Measurements from ENCODE around the gene FRYL.
A peak's percentile ranks its signal among the peaks of the same experiment; 100 is the strongest.
"Not testable (repeated sequence)": the region's sequence is repeated elsewhere in the genome, so short reads cannot be mapped to it uniquely, and the experiment has no call there.

Gene FRYL

GRCh38 chr4:48785302-48785701, 5.2 kb upstream of the FRYL start:
- no peak for DNase-seq (ENCODE audit: low read depth in 3 of 3)

GRCh38 chr4:48781968-48782367, 1.9 kb upstream of the FRYL start:
- no peak for DNase-seq (ENCODE audit: low read depth in 3 of 3)

DNA sequence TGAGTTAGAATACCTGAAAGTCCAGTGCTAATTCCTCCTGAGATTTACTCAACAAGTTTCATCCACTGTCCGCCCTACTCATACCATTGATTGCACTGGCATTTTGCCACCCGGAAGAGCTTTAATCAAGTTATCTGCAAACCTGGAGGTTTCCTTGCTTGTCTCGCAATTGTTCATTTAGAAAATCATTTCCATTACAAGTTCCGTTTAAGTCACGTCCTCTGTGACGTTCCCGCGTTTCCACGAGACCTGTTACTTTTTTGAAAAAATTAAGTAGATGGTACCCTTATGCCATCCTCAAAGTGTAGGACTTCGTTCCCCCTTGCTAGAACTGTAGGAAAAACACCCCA, 761 bp upstream of the FRYL start:
- peak; percentile 12 to 32 (median 16) for DNase-seq (ENCODE audit: low read depth in 3 of 3)

- peak; percentile 43 to 53 (median 44) for DNase-seq (ENCODE audit: low read depth in 3 of 3)
Observed at GRCh38 chr4:48779095-48779997, 733 bp downstream of the FRYL start.

GRCh38 chr4:48778431-48779094, 1.5 kb downstream of the FRYL start:
- no peak for DNase-seq (ENCODE audit: low read depth in 3 of 3)

GRCh38 chr4:48777739-48778138, 2.3 kb downstream of the FRYL start:
- DNase-seq (ENCODE audit: low read depth in 3 of 3): no peak

DNA sequence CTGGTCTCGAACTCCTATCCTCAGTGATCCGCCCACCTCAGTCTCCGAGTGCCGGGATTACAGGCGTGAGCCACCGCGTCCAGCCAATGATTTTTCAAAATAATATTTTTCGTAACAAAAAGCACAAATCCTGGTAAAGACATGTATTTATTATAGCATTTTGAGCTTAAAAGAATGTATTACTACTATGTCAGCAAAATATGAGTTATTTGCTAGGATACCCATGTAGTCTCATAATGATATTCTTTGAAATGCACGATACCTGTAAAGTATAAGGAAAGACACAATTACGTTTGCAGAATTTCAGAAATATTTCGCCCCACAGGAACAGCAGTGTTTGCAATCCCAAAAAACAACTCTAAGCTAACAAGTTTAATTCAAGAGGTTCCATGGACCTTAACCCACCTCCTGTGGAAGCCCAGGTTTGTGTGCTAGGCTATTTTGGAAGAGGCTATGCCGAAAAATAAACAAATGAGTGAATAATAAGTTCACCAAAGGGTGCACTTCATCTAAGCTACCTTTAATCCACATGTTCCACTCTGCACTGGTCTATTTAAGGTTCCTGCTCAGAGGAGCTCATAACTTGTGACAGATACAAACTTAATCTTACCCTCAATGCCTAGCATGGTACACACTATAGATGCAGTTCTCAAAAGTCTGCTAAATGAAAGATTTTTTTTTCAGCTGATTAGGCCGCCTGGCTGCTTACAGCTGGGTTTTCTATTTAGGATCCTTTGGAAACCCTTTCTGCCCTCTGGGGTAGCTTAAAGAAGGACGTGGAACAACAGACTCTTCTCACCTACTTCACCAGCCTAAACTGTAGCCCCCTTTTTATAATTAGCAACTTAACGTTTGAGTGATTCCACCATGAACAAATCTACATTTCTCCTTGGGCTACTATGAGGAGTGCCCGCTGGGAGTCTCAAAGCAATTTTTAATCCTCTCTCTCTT, 5.0 kb downstream of the FRYL start:
- no peak for DNase-seq (ENCODE audit: low read depth in 3 of 3)

DNA sequence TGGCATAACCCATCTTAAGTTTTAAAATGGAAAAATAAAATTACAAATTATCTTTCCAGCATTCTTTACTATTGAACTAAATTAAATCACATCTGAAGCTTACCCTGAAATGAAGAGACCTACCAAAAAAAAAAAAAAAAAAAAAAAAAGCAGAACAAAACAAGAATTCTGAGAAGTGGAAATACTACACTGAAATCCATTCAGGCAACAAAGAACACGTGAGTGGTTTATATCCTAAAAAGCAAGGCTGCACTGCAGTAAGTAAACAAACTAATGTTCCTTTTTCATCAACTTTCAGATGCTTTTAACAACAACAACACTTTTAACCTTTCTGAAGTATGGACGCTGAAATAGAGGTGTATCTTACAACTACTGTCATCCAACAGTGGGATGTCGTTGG, 7.5 kb downstream of the FRYL start:
- DNase-seq (ENCODE audit: low read depth in 3 of 3): no peak

GRCh38 chr4:48767055-48767929, 12.8 kb downstream of the FRYL start:
- no peak for DNase-seq (ENCODE audit: low read depth in 3 of 3)

DNA sequence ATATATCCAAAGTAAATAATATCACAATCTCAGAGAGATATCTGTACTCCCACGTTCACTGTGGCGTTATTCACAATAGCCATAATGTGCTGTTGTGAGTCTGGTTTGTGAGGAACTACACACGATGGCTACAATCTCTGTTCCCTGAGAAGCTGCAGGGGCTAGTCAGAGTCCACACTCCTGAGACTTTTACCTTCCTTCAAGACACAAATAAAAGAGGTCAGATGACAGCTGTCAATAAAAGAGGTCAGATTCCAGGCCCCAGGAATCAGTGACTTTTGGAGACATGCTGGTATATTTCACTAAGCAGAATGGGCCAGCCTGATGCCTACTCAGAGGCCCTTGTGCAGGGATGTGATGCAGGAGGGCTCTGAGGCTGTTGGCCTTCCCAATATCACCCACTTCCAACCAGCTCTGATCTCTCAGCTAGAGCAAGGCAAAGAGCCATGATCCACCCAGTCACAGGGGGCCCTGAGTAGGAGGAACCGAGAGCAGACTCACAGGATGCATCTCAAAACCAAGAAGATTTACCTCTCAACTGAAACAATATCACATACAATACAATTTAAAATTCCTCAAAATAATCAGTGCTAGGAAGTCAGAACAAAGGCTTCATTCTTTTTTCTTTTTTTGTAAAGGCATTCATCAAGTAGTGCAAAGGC, 13.8 kb downstream of the FRYL start:
- DNase-seq (ENCODE audit: low read depth in 3 of 3): no peak

- no peak for DNase-seq (ENCODE audit: low read depth in 3 of 3)
Observed at GRCh38 chr4:48762408-48762807, 17.7 kb downstream of the FRYL start.

GRCh38 chr4:48761286-48761685, 18.8 kb downstream of the FRYL start:
- DNase-seq (ENCODE audit: low read depth in 3 of 3): no peak

DNA sequence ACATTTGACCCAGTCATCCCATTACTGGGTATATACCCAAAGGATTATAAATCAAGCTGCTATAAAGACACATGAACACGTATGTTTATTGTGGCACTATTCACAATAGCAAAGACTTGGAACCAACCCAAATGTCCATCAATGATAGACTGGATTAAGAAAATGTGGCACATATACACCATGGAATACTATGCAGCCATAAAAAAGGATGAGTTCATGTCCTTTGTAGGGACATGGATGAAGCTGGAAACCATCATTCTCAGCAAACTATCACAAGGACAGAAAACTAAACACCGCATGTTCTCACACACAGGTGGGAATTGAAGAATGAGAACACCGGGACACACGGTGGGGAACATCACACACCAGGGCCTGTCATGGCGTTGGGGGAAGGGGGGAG, 21.4 kb downstream of the FRYL start:
- not testable (repeated sequence) for DNase-seq (ENCODE audit: low read depth in 3 of 3)

DNA sequence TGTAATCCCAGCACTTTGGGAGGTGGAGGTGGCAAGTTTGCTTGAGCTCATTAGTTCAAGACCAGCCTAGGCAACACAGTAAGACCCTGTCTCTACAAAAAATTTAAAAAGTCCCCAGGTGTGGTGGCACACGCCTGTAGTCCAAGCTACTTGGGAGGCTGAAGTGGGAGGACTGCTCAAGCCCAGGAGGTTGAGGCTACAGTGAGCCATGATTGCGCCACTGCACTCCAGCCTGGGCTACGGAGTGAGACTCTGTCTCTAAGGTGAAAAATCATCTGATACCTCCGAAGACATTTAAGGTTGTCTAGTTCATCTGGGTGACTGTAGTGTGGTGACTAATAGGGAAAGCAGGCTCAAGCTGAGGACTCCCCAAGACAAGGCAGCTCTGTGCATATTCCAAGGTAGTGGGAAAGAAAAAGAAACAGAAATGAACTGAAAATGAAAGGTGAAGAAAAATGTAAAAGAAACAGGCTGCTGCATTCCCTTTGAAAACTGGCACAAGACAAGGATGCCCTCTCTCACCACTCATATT, 23.3 kb downstream of the FRYL start:
- DNase-seq (ENCODE audit: low read depth in 3 of 3): no peak

DNA sequence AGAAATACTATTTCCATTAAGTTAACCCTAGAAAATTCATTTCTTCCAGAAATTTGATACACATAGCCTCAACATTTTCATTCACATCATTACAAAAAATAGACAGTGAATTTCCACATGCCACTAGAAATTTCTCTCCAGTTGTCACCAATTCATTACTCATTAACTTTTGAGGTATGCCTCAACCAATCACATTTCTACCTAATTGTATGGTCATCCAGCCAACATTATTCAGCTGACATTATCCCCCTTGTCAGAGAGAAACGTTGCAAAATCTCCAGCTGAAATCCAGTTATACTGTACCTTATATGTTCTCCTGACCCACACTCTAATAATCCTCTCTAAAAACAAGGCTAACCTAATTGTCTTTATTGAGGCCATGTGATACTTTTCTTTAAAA, 24.8 kb downstream of the FRYL start:
- DNase-seq (ENCODE audit: low read depth in 3 of 3): no peak

DNA sequence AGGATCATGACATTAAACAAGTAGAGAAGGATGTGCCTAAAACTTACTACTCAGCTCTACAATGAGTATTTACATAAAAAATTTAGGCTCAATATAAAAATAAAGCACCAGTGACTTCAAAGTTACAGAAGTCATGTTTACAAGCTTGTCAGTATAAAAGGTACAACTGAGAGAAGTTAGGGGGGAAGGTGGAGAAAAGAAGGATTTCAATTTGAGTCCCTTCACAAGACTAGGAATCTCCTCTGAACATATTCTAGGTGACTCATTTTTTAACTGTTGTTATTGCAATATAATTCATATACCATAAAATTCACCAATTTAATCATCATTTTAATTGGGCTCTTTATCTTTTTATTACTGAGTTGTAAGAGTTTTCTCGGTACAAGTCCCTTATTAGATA, 26.9 kb downstream of the FRYL start:
- DNase-seq (ENCODE audit: low read depth in 3 of 3): no peak

- DNase-seq (ENCODE audit: low read depth in 3 of 3): no peak
Observed at GRCh38 chr4:48752726-48753125, 27.4 kb downstream of the FRYL start.

GRCh38 chr4:48752246-48752645, 27.8 kb downstream of the FRYL start:
- DNase-seq (ENCODE audit: low read depth in 3 of 3): no peak

- no peak for DNase-seq (ENCODE audit: low read depth in 3 of 3)
Observed at GRCh38 chr4:48748949-48749596, 31.0 kb downstream of the FRYL start.
